VCaP (cell line): ENCODE data around the gene MACROD1.

Source experiments
- H3K27ac ChIP-seq: fragments of 450-650 bp; 2 replicates; pipeline ENCODE4 v1.5.1; 2017
- CTCF ChIP-seq: fragments of 450-650 bp; conservative IDR thresholded peaks from 2 replicates; pipeline ENCODE4 v1.5.1; 2017; ENCODE audit warnings: mild to moderate bottlenecking, moderate library complexity

MACROD1 gene

GRCh38 chr11:64043545-64043944 is 122.4 kb downstream of the MACROD1 start:
- H3K27ac ChIP-seq, result no peak overlapping the region
- no peak for TF ChIP-seq CTCF

GRCh38 chr11:64042301-64042700 is 123.6 kb downstream of the MACROD1 start:
- TF ChIP-seq CTCF, result no peak
- no peak overlapping the region for H3K27ac ChIP-seq

GRCh38 chr11:64041846-64042245 is 124.1 kb downstream of the MACROD1 start:
- no peak overlapping the region for H3K27ac ChIP-seq
- no peak for TF ChIP-seq CTCF

- no peak overlapping the region for H3K27ac ChIP-seq
- peak; percentile 99 for TF ChIP-seq CTCF
Observed at GRCh38 chr11:64040684-64041322, 125.1 kb downstream of the MACROD1 start.

GRCh38 chr11:64039012-64039665 is 126.8 kb downstream of the MACROD1 start:
- no peak for TF ChIP-seq CTCF
- no peak overlapping the region for H3K27ac ChIP-seq

GRCh38 chr11:64038500-64038899 is 127.4 kb downstream of the MACROD1 start:
- no peak overlapping the region for H3K27ac ChIP-seq
- TF ChIP-seq CTCF, result no peak

GRCh38 chr11:64037027-64037634 is 128.8 kb downstream of the MACROD1 start:
- H3K27ac ChIP-seq, result no peak overlapping the region; the same call in 1 of the 2 replicates
- no peak for TF ChIP-seq CTCF
